Ectodermal cell (in vitro differentiated cells): ENCODE measurements around the gene FOXN4.

Source experiments
- H3K27ac ChIP-seq: 2 replicates; pipeline ENCODE4 v1.7.0; 2013; ENCODE audit warnings: mild to moderate bottlenecking, low read depth, low read length; ENCODE audit not compliant: insufficient read depth, poor library complexity, severe bottlenecking
- H3K27me3 ChIP-seq: 2 replicates; pipeline ENCODE4 v1.7.0; 2013; ENCODE audit warnings: mild to moderate bottlenecking, low read length; ENCODE audit not compliant: insufficient read depth, control insufficient read depth, poor library complexity, severe bottlenecking
- H3K36me3 ChIP-seq: one replicate; pipeline ENCODE4 v1.7.0; 2013; ENCODE audit warnings: low read length; ENCODE audit not compliant: control insufficient read depth, insufficient read depth
- H3K4me1 ChIP-seq: one replicate; pipeline ENCODE4 v1.7.0; 2013; ENCODE audit warnings: low read length; ENCODE audit not compliant: control insufficient read depth, insufficient read depth
- H3K4me3 ChIP-seq: 2 replicates; pipeline ENCODE4 v1.7.0; 2013; ENCODE audit warnings: low read depth, low read length, control low read depth; ENCODE audit not compliant: insufficient read depth
- H3K9me3 ChIP-seq: 2 replicates; pipeline ENCODE4 v1.7.0; 2013; ENCODE audit warnings: mild to moderate bottlenecking, low read length, moderate library complexity; ENCODE audit not compliant: control insufficient read depth
- WGBS, 2 experiments: methylation state at CpG; one replicate each; pipeline ENCODE4 v1.1.7; 2013; ENCODE audit warnings: missing lambda C conversion rate in 2 of 2; 5-methylcytosine and 5-hydroxymethylcytosine counted together

Gene FOXN4

DNA sequence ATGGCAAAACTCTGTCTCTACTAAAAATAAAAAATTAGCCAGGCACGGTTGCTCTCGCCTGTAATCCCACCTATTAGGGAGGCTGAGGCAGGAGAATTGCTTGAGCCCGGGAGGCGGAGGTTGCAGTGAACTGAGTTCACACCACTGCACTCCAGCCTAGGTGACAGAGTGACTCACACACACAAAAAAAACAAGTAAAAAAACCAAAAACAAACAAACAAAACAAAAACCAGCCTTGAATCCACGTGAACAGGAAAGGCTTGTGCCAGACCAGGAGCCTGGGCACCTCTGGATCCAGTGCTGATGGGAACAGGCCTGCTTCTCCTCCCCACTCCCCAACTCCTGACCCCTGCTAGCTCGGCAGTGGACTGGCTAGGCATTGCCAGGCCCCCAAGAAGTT is 3.5 kb downstream of the FOXN4 start:
- Histone ChIP-seq H3K9me3 (no peaks in the 10 kb centered on the region), H3K4me3 (no peak overlapping the region), H3K27me3 (peaks cover 48% of the 10 kb centered on the region), H3K4me1 (peaks cover 8% of the 10 kb centered on the region), H3K36me3 (no peaks in the 10 kb centered on the region), H3K27ac (no peak overlapping the region)
- WGBS, 2 experiments = 84 to 86% methylated on average over 6 of the region's 6 CpGs

DNA sequence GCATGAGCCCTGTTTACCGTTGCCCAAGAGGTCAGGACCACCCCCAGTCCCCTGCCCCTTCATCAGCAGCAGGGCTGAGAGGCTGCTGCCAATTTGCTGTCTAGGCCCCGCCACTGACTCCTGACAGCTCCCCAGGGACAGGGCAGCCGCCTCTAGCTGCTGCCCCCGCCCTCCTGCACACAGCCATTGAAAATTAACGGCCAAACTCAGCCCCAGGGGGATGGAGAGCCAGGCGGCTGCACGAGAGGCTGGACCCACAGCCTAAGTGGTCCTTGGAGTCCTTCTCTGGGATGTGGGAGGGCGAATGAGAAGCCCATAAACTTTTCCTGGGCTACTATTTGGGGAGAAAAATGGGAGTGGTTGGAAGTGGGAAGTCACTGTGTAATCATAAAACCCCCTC is 4.6 kb downstream of the FOXN4 start:
- 59 to 64% methylated on average over 8 of the region's 8 CpGs for WGBS, 2 experiments
- Histone ChIP-seq H3K27ac (no peak overlapping the region), H3K27me3 (peaks cover 38% of the 10 kb centered on the region)

DNA sequence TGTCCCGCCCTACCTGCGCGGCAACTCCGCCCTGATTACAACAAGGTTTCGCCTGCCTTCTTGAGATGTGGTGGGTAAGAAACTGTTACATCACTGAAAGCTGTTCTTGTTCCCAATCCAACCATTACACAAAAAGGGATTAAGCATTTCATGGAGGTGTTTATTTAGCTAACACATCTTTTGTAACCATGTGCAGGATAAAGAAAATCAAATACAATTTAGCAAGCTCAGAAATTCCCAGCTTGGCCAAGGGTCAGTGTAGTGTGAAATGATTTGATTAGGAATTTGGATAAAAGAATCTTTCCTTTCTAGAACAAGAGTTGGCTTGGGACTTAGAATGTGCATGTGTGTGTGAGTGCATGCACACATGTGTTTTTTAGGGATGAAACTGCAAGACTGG is 6.3 kb downstream of the FOXN4 start:
- H3K9me3 ChIP-seq = no peaks in the 10 kb centered on the region
- H3K4me3 ChIP-seq = no peak overlapping the region
- H3K27me3 ChIP-seq = peaks cover 21% of the 10 kb centered on the region
- H3K36me3 ChIP-seq = no peaks in the 10 kb centered on the region
- 67 to 82% methylated on average over 4 to 5 of the region's 5 CpGs for WGBS, 2 experiments
- no peak overlapping the region for H3K27ac ChIP-seq
- H3K4me1 ChIP-seq = peaks cover 3% of the 10 kb centered on the region

More for the DNA sequence above, 4.6 kb downstream of the FOXN4 start:
- peaks cover 3% of the 10 kb centered on the region for H3K4me1 ChIP-seq
- no peaks in the 10 kb centered on the region for H3K36me3 ChIP-seq
- no peak overlapping the region for H3K4me3 ChIP-seq
- no peaks in the 10 kb centered on the region for H3K9me3 ChIP-seq

DNA sequence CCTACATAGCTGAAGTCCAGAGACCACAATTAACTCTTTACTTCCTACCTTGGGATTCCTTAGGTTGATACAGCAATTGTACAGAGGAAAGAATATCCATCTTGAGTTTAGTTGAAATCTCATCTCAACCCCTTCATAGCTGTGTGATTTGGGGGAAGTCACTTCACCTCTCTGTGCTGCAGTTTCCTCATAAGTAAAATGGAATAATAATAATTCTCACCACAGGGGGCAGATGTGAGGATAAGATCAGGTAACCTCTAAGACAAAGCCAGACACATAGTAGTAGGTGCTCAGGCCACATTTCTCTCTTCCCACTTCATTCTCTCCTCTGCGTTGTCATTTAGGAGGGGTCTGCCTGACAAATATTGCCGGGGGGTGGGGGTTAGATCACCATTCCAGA is 6.7 kb downstream of the FOXN4 start:
- 76 to 86% methylated on average over 2 of the region's 2 CpGs for WGBS, 2 experiments
- peaks cover 16% of the 10 kb centered on the region for H3K27me3 ChIP-seq
- H3K4me1 ChIP-seq = peaks cover 3% of the 10 kb centered on the region
- H3K36me3 ChIP-seq = no peaks in the 10 kb centered on the region
- H3K4me3 ChIP-seq = no peak overlapping the region
- no peak overlapping the region for H3K27ac ChIP-seq
- no peaks in the 10 kb centered on the region for H3K9me3 ChIP-seq

DNA sequence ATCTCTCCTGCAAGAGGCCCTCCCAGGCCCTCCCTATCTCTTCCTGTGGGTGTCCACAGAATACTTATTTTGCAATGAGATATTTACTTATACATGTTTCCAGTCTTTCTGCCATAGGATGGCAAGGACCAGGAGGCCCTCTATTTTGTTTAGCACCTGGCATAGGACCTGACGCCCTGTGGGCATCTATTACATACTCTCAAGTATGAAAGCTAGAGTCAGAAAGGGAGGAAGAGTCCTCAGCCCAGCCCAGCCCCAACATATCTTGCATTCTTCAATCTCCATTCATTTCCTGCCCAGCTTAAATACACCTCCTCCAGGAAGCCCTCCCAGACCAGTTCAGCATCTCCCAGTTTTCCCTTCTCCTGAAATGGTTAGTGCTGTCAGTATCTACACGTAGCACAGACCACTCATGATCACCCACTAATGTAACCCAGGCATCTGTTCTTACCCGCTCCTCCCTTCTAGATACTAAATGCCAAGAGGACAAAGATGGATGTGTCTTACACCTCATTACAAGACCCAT is 7.4 kb downstream of the FOXN4 start:
- no peak overlapping the region for H3K4me3 ChIP-seq
- no peaks in the 10 kb centered on the region for H3K36me3 ChIP-seq
- H3K27ac ChIP-seq = no peak overlapping the region
- peaks cover 10% of the 10 kb centered on the region for H3K27me3 ChIP-seq
- WGBS, 2 experiments = 77 to 85% methylated on average over 3 of the region's 3 CpGs
- H3K4me1 ChIP-seq = peaks cover 3% of the 10 kb centered on the region
- H3K9me3 ChIP-seq = no peaks in the 10 kb centered on the region

DNA sequence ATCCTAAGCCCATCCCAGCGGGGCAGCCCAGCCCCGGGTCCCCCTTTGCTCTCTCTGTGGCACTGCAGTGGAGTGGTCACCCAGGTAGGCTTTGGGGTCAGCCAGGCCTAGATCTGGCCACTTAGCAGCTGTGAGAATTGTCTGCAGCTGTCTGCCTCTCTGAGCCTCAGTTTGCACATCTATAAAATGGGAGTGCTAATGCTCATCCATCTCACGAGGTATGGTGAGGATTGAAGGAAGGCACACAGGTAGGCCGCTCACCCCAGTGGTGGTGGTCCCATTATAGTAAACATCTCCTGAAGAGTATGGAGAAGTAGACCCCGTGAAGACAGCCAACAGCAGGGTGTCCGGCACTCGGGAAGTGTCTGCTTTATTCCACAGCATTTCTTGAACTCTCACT is 9.2 kb downstream of the FOXN4 start:
- H3K4me1 ChIP-seq = peaks cover 3% of the 10 kb centered on the region
- no peak overlapping the region for H3K27ac ChIP-seq
- 88 to 96% methylated on average over 7 of the region's 7 CpGs for WGBS, 2 experiments
- H3K36me3 ChIP-seq = no peaks in the 10 kb centered on the region
- H3K4me3 ChIP-seq = no peak overlapping the region
- H3K9me3 ChIP-seq = no peaks in the 10 kb centered on the region
- no peaks in the 10 kb centered on the region for H3K27me3 ChIP-seq

DNA sequence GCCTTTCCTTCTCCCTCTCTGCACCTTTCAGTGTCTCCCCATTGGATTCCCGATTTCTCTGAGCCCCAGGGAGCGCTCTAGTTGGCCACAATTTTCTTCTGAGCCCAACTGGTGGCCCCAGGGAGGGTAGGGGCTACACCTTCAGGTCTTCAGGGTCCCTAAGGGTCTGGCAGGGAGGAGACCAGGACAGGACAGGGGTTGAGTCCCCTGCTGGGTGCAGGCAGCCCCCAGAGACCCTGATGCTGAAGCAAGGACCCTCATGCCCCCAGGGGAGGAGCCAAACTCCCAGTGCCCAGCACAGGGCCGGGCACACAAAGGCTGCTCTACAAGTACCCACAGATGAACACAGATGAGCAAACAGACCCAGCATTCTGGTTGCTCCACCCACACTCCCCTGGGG is 12.7 kb downstream of the FOXN4 start:
- WGBS, 2 experiments = 76 to 78% methylated on average over 3 of the region's 3 CpGs
- Histone ChIP-seq H3K4me1 (peaks cover 8% of the 10 kb centered on the region), H3K27me3 (no peaks in the 10 kb centered on the region), H3K4me3 (no peak overlapping the region), H3K27ac (no peak overlapping the region), H3K36me3 (no peaks in the 10 kb centered on the region), H3K9me3 (no peaks in the 10 kb centered on the region)

DNA sequence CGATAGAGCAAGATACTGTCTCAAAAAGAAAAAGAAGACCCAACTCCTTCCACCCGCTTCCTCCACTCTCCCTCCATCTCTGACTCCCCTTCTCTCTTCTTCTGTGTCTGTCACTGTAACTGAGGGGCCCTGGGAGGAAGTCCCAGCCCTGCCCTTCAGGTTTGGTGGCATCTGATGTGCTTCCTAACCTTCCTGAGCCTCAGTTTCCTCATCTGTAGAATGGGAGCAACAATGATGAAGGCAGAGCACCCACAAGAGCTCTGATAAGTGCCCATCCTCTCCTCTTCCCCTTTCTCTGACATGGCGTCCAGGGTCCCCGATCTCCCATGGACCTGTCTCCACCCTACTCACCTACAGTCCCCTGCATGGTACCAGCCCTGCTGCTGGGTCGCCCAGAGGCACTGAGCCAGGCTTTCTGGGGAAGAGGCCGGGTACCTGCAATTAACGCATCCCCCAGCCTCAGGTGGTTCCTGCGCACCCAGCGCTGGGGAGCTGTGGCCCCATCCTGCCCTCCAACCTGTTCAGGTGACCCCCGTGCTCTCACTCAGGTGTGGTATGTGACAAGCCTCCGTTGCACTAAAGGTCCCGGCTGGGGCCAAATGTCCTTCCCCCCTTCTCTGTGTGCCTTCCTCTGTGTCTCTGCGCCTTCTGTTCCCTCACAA is 13.2 kb downstream of the FOXN4 start:
- Histone ChIP-seq H3K4me3 (no peak overlapping the region), H3K27ac (no peak overlapping the region), H3K9me3 (no peaks in the 10 kb centered on the region), H3K27me3 (no peaks in the 10 kb centered on the region), H3K4me1 (peaks cover 13% of the 10 kb centered on the region), H3K36me3 (no peaks in the 10 kb centered on the region)
- 91% methylated on average over 13 of the region's 13 CpGs for WGBS, 2 experiments

DNA sequence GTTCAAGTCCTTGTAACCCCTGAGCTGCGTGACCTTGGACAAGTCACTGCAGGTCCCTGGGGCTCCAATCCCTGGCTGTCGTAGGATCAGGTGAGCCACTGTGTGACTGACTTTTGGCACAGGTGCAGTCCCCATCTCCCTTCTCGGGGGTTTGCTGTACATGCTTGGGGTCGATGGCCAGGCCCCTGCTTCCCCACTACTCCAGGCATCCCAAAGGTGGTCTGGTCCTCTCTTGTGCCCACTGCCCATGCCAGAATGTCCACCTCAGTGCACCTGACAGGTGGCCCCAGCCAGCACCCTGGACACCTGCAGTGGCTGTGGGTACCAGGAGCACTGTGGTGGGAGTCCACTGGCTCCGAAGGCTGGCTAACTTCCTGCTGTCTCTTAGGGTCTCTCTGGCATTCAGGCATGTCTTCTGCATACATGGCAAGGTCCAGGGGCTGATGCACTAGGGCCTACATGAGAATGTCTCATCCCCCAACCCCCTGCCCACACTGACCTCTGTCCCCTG is 14.7 kb downstream of the FOXN4 start:
- 92 to 93% methylated on average over 5 of the region's 5 CpGs for WGBS, 2 experiments
- Histone ChIP-seq H3K4me3 (no peak overlapping the region), H3K27me3 (no peaks in the 10 kb centered on the region), H3K4me1 (peaks cover 17% of the 10 kb centered on the region), H3K36me3 (no peaks in the 10 kb centered on the region), H3K9me3 (no peaks in the 10 kb centered on the region), H3K27ac (no peak overlapping the region)

DNA sequence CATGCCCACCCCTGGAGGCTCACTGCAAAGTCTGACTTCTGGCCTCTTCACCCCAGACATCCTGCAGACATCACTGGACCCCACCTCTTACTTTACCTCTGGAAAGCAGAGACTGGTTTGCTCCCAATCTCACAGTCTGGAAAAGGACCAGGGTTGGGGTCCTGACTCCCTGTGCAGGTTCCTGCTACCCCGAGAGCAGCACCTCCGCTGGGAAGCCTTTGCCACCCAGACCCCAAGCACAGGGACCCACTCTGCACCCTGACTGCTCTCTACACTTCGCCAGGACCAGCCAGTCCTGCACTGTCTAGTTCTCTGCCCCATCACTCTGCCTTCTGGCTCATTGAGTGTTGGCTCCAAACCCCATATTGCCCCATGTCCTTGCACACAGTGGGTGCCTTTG is 16.0 kb downstream of the FOXN4 start:
- 86 to 88% methylated on average over 3 of the region's 3 CpGs for WGBS, 2 experiments
- H3K4me1 ChIP-seq = peaks cover 17% of the 10 kb centered on the region

More for the DNA sequence above, 16.0 kb downstream of the FOXN4 start:
- no peaks in the 10 kb centered on the region for H3K36me3 ChIP-seq
- H3K27ac ChIP-seq = no peak overlapping the region
- no peaks in the 10 kb centered on the region for H3K27me3 ChIP-seq
- no peaks in the 10 kb centered on the region for H3K9me3 ChIP-seq
- no peak overlapping the region for H3K4me3 ChIP-seq
